ENCODE results near the gene COPS7B. TPM values are rescaled to one million over a fixed set of nuclear protein-coding genes. Genes with fewer than 3 reads are reported as not detected.
"Not testable (repeated sequence)": the region's sequence is repeated elsewhere in the genome, so short reads cannot be mapped to it uniquely, and the experiment has no call there.

The COPS7B gene
- total RNA-seq, 1 experiment from 2014 or later = 61.4 TPM

DNA sequence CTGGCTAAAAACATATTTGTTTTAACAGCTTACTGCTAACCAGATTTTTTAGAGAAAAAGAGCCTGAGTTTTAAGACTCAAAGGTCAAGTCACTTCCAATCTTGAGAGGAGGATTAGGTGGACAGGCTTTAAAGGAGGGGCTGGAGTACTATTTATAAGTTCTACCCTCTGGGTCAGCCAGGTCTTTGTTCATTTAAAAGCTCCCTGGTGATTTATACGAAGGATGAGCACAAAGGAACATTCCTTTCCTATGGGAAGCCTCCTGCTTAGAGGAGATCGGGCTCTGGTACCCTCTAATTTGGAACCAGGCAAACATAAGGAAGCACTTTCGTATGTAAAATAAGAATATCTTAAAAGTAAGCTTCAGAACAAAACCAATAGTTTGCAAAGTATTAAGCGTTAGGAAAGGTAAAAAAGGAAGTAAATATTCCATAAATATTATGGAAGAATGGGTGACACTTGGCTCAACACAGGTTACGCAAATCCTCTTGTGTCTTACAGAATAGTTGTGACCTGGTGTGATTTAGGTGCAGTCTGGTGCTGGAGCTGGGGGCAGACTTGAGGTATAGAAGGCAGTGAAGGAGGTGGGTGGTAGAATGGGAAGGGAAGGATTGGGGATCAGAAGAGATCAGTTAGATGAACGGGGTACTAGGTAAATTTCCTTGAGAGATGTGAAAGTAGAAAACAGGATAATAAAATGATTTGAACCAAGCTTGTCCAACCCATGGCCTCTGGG lies 40.8 kb upstream of the COPS7B start:
- TF ChIP-seq, protein P1, sequence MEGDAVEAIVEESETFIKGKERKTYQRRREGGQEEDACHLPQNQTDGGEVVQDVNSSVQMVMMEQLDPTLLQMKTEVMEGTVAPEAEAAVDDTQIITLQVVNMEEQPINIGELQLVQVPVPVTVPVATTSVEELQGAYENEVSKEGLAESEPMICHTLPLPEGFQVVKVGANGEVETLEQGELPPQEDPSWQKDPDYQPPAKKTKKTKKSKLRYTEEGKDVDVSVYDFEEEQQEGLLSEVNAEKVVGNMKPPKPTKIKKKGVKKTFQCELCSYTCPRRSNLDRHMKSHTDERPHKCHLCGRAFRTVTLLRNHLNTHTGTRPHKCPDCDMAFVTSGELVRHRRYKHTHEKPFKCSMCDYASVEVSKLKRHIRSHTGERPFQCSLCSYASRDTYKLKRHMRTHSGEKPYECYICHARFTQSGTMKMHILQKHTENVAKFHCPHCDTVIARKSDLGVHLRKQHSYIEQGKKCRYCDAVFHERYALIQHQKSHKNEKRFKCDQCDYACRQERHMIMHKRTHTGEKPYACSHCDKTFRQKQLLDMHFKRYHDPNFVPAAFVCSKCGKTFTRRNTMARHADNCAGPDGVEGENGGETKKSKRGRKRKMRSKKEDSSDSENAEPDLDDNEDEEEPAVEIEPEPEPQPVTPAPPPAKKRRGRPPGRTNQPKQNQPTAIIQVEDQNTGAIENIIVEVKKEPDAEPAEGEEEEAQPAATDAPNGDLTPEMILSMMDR (conservative IDR thresholded peaks at IDR 0.05) = no peak
- peaks cover 37 to 43% of the 10 kb centered on the region in 2 experiments for H3K4me1 Mint-ChIP-seq
- Histone ChIP-seq H2AK5ac (ENCODE audit: insufficient read length, low read length) (no peak overlapping the region), H3K79me1 (ENCODE audit: insufficient read depth, low read depth, low read length, poor library complexity, severe bottlenecking) (no peaks in the 10 kb centered on the region), H4K8ac (replicated peaks; ENCODE audit: insufficient read length, low read depth, low read length) (no peak overlapping the region), H3K9me3 (ENCODE audit: control insufficient read depth, low read depth, low read length) (no peaks in the 10 kb centered on the region), H3K14ac (ENCODE audit: insufficient read depth, low read length) (no peak overlapping the region), H2BK15ac (ENCODE audit: low read depth, low read length) (no peak overlapping the region), H2BK12ac (ENCODE audit: insufficient read length, low read depth, low read length) (no peak overlapping the region), H4K91ac (ENCODE audit: insufficient read length, low read depth, low read length) (no peak overlapping the region), H2BK20ac (ENCODE audit: low read depth, low read length, poor library complexity, severe bottlenecking) (no peak overlapping the region), H3K79me2 (ENCODE audit: insufficient read depth, low read length) (no peaks in the 10 kb centered on the region; the same call in 1 of the 2 replicates), H3K56ac (ENCODE audit: insufficient read length, low read depth, low read length) (no peak overlapping the region), H2AFZ (ENCODE audit: low read length) (no peak overlapping the region), H3K27ac (ENCODE audit: insufficient read length, low read depth, low read length) (no peak overlapping the region), H4K5ac (ENCODE audit: insufficient read length, low read depth, low read length) (no peak overlapping the region), H3K4me2 (ENCODE audit: insufficient read depth, insufficient read length, low read length) (no peak overlapping the region), H3K9ac (ENCODE audit: extremely low read depth, insufficient read length, low read length) (no peak overlapping the region), H3T11ph (ENCODE audit: low read length) (no peak overlapping the region), H3K23me2 (ENCODE audit: insufficient read length, low read depth, low read length, poor library complexity, severe bottlenecking) (no peaks in the 10 kb centered on the region), H3K4me1 (ENCODE audit: insufficient read depth, low read length) (no peaks in the 10 kb centered on the region; the same call in 1 of the 2 replicates), H3K23ac (ENCODE audit: insufficient read length, low read depth, low read length) (no peak overlapping the region), H2BK5ac (ENCODE audit: insufficient read length, low read length) (no peak overlapping the region), H3K27me3 (ENCODE audit: insufficient read depth, low read length) (no peaks in the 10 kb centered on the region), H3K4ac (ENCODE audit: low read depth, low read length) (no peak overlapping the region), H3K18ac (ENCODE audit: insufficient read length, low read depth, low read length) (no peak overlapping the region), H4K20me1 (ENCODE audit: control insufficient read depth, insufficient read depth, insufficient read length) (no peaks in the 10 kb centered on the region), H2BK120ac (ENCODE audit: low read depth, low read length, poor library complexity, severe bottlenecking) (no peak overlapping the region)
- WGBS (ENCODE audit: extremely low coverage, insufficient read length, low lambda C conversion rate) = no CpG with 5 or more reads among the region's 6 CpGs
- no peak for DNase-seq
- H3K27ac Mint-ChIP-seq = peak overlapping the region; percentile 20 to 89 (median 42); a peak in 6 of 7 replicates
- H3K36me3 Mint-ChIP-seq (ENCODE audit: insufficient read depth in 1 of 3, low read depth in 3 of 3) = peaks cover 0 to 7% (median 0%) of the 10 kb centered on the region in 3 experiments; a peak in 2 of 7 replicates
- H3K27me3 Mint-ChIP-seq (ENCODE audit: low read depth) = no peaks in the 10 kb centered on the region
- H3K9me3 Mint-ChIP-seq = no peaks in the 10 kb centered on the region
- H3K4me3 Mint-ChIP-seq = no peak overlapping the region

DNA sequence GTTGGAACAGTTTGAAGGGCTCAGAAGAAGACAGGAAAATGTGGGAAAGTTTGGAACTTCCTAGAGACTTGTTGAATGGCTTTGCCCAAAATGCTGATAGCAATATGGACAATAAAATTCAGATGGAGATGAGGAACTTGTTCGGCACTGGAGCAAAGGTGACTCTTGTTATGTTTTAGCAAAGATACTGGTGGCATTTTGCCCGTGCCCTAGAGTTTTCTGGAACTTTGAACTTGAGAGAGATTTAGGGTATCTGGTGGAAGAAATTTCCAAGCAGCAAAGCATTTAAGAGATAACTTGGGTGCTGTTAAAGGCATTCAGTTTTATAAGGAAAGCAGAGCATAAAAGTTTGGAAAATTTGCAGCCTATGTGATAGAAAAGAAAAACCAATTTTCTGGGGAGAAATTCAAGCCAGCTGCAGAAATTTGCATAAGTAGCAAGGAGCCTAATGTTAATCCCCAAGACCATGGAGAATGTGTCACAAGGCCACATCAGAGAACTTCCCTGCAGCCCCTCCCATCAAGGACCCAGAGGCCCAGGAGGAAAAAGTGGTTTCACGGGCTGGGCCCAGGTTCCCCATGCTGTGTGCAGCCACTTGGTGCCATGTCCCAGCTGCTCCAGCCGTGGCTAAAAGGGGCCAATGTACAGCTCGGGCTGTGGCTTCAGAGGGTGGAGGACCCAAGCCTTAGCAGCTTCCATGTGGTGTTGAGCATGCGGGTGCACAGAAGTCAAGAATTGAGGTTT lies 37.9 kb upstream of the COPS7B start:
- H3K4me2 ChIP-seq (ENCODE audit: insufficient read depth, insufficient read length, low read length); H2BK15ac ChIP-seq (ENCODE audit: low read depth, low read length); H3K27me3 ChIP-seq (ENCODE audit: insufficient read depth, low read length); H2BK5ac ChIP-seq (ENCODE audit: insufficient read length, low read length); H3K4me1 ChIP-seq (ENCODE audit: insufficient read depth, low read length); H3K14ac ChIP-seq (ENCODE audit: insufficient read depth, low read length); H3K27me3 Mint-ChIP-seq (ENCODE audit: low read depth); H4K5ac ChIP-seq (ENCODE audit: insufficient read length, low read depth, low read length); H3K4me3 Mint-ChIP-seq; DNase-seq; H4K8ac ChIP-seq (replicated peaks; ENCODE audit: insufficient read length, low read depth, low read length); H2AK5ac ChIP-seq (ENCODE audit: insufficient read length, low read length); H3K9ac ChIP-seq (ENCODE audit: extremely low read depth, insufficient read length, low read length); H2BK12ac ChIP-seq (ENCODE audit: insufficient read length, low read depth, low read length); H3K27ac ChIP-seq (ENCODE audit: insufficient read length, low read depth, low read length); H4K91ac ChIP-seq (ENCODE audit: insufficient read length, low read depth, low read length); H2AFZ ChIP-seq (ENCODE audit: low read length); H4K20me1 ChIP-seq (ENCODE audit: control insufficient read depth, insufficient read depth, insufficient read length); H3K56ac ChIP-seq (ENCODE audit: insufficient read length, low read depth, low read length); H3K23ac ChIP-seq (ENCODE audit: insufficient read length, low read depth, low read length); H3K18ac ChIP-seq (ENCODE audit: insufficient read length, low read depth, low read length); H3K79me1 ChIP-seq (ENCODE audit: insufficient read depth, low read depth, low read length, poor library complexity, severe bottlenecking); H2BK120ac ChIP-seq (ENCODE audit: low read depth, low read length, poor library complexity, severe bottlenecking); H3K79me2 ChIP-seq (ENCODE audit: insufficient read depth, low read length); H3K23me2 ChIP-seq (ENCODE audit: insufficient read length, low read depth, low read length, poor library complexity, severe bottlenecking); H3K9me3 Mint-ChIP-seq; H2BK20ac ChIP-seq (ENCODE audit: low read depth, low read length, poor library complexity, severe bottlenecking); H3K9me3 ChIP-seq (ENCODE audit: control insufficient read depth, low read depth, low read length); H3K4ac ChIP-seq (ENCODE audit: low read depth, low read length); H3T11ph ChIP-seq (ENCODE audit: low read length): not testable (repeated sequence)
- WGBS (ENCODE audit: extremely low coverage, insufficient read length, low lambda C conversion rate) = no CpG with 5 or more reads among the region's 6 CpGs
- Mint-ChIP-seq H3K4me1 (peaks cover 37 to 43% of the 10 kb centered on the region in 2 experiments), H3K36me3 (ENCODE audit: insufficient read depth in 1 of 3, low read depth in 3 of 3) (peaks cover 0 to 11% (median 0%) of the 10 kb centered on the region in 3 experiments; a peak in 2 of 7 replicates), H3K27ac (peak overlapping the region in 2 of 3 experiments; percentile 32 to 57; a peak in 3 of 7 replicates)

Data from H9 (cell line).